ENCODE results near the gene NOS3. TPM values are rescaled to one million over a fixed set of nuclear protein-coding genes. Genes with fewer than 3 reads are reported as not detected.

NOS3 gene
- total RNA-seq = 0.15 and 0.35 TPM in 2 replicates

- peak; percentile 14 for DNase-seq (ENCODE audit: low read depth)
Measured at GRCh38 chr7:150990416-150991186, at the start of gene NOS3. TSS of gene NOS3 (plus strand) at chr7:150991017. CDS start at chr7:150993804, 2,787 bp downstream.

- DNase-seq (ENCODE audit: low read depth) = no peak
Measured at GRCh38 chr7:150941351-150942000, 49.3 kb upstream of the NOS3 start.

GRCh38 chr7:150942001-150942590 lies 48.7 kb upstream of the NOS3 start:
- DNase-seq (ENCODE audit: low read depth) = no peak

- no peak for DNase-seq (ENCODE audit: low read depth)
Measured at GRCh38 chr7:150942591-150943452, 48.0 kb upstream of the NOS3 start.

- no peak for DNase-seq (ENCODE audit: low read depth)
Measured at GRCh38 chr7:150943453-150943814, 47.4 kb upstream of the NOS3 start.

- no peak for DNase-seq (ENCODE audit: low read depth)
Measured at GRCh38 chr7:150944066-150945042, 46.5 kb upstream of the NOS3 start.

GRCh38 chr7:150945171-150945852 lies 45.5 kb upstream of the NOS3 start:
- DNase-seq (ENCODE audit: low read depth) = no peak

- no peak for DNase-seq (ENCODE audit: low read depth)
Measured at GRCh38 chr7:150945853-150946420, 44.9 kb upstream of the NOS3 start.

GRCh38 chr7:150946421-150947240 lies 44.2 kb upstream of the NOS3 start:
- no peak for DNase-seq (ENCODE audit: low read depth)

GRCh38 chr7:150947241-150947745 lies 43.5 kb upstream of the NOS3 start:
- no peak for DNase-seq (ENCODE audit: low read depth)

GRCh38 chr7:150947761-150948651 lies 42.8 kb upstream of the NOS3 start:
- DNase-seq (ENCODE audit: low read depth) = no peak

- DNase-seq (ENCODE audit: low read depth) = no peak
Measured at GRCh38 chr7:150948791-150949251, 42.0 kb upstream of the NOS3 start.

- no peak for DNase-seq (ENCODE audit: low read depth)
Measured at GRCh38 chr7:150949564-150949963, 41.3 kb upstream of the NOS3 start.

- DNase-seq (ENCODE audit: low read depth) = no peak
Measured at GRCh38 chr7:150949971-150950491, 40.8 kb upstream of the NOS3 start.

- DNase-seq (ENCODE audit: low read depth) = no peak
Measured at GRCh38 chr7:150950496-150951180, 40.2 kb upstream of the NOS3 start.

- DNase-seq (ENCODE audit: low read depth) = no peak
Measured at GRCh38 chr7:150951181-150951520, 39.7 kb upstream of the NOS3 start.

- no peak for DNase-seq (ENCODE audit: low read depth)
Measured at GRCh38 chr7:150951521-150951920, 39.3 kb upstream of the NOS3 start.
